Endodermal cell (in vitro differentiated cells): Measurements from ENCODE around the gene ZNF562. TPM values are rescaled to one million over a fixed set of nuclear protein-coding genes. Genes with fewer than 3 reads are reported as not detected.
"Not testable (repeated sequence)": the region's sequence is repeated elsewhere in the genome, so short reads cannot be mapped to it uniquely, and the experiment has no call there.

ENCODE experiments used
- DNase-seq: peaks from one replicate; pipeline ENCODE4 v3.0.0-alpha.2; 2017
- H3K27ac ChIP-seq: 2 replicates; pipeline ENCODE4 v1.5.1; 2013; ENCODE audit warnings: mild to moderate bottlenecking, low read depth, low read length, moderate library complexity
- H3K27me3 ChIP-seq: 2 replicates; pipeline ENCODE4 v1.6.1; 2013; ENCODE audit warnings: mild to moderate bottlenecking, low read length, moderate library complexity; ENCODE audit not compliant: insufficient read depth, control insufficient read depth, poor library complexity, severe bottlenecking
- H3K36me3 ChIP-seq: 2 replicates; pipeline ENCODE4 v1.7.0; 2013; ENCODE audit warnings: mild to moderate bottlenecking, low read length, moderate library complexity; ENCODE audit not compliant: control insufficient read depth, insufficient read depth
- H3K4me1 ChIP-seq: one replicate; pipeline ENCODE4 v1.7.0; 2013; ENCODE audit warnings: low read length; ENCODE audit not compliant: control insufficient read depth, insufficient read depth
- H3K4me3 ChIP-seq: 2 replicates; pipeline ENCODE4 v1.5.1; 2013; ENCODE audit warnings: mild to moderate bottlenecking, low read length, moderate library complexity
- H3K9ac ChIP-seq: 2 replicates; pipeline ENCODE4 v1.6.1; 2013; ENCODE audit warnings: mild to moderate bottlenecking, low read length, moderate library complexity; ENCODE audit not compliant: poor library complexity, severe bottlenecking; ENCODE audit errors: extremely low read depth
- H3K9me3 ChIP-seq: 2 replicates; pipeline ENCODE4 v1.6.1; 2013; ENCODE audit warnings: mild to moderate bottlenecking, low read length, moderate library complexity; ENCODE audit not compliant: control insufficient read depth
- H3K27ac Mint-ChIP-seq: 2 replicates; pipeline ENCODE4 v1.8.0; 2020; ENCODE audit warnings: mixed read lengths
- H3K27me3 Mint-ChIP-seq: 2 replicates; pipeline ENCODE4 v1.8.0; 2021; ENCODE audit warnings: mild to moderate bottlenecking, mixed read lengths; ENCODE audit not compliant: insufficient read depth
- H3K36me3 Mint-ChIP-seq: 2 replicates; pipeline ENCODE4 v1.8.0; 2020; ENCODE audit warnings: low read depth, mixed read lengths
- H3K4me1 Mint-ChIP-seq: 2 replicates; pipeline ENCODE4 v1.8.0; 2020; ENCODE audit warnings: mixed read lengths
- H3K4me3 Mint-ChIP-seq: 2 replicates; pipeline ENCODE4 v1.8.0; 2020; ENCODE audit warnings: mild to moderate bottlenecking, moderate library complexity, mixed read lengths
- H3K9me3 Mint-ChIP-seq: 2 replicates; pipeline ENCODE4 v1.8.0; 2020; ENCODE audit warnings: mild to moderate bottlenecking, mixed read lengths
- WGBS, 2 experiments: methylation state at CpG; one replicate each; pipeline versions ENCODE4 v1.1.5 to v1.1.7; 2013; ENCODE audit warnings: missing lambda C conversion rate in 2 of 2, mixed read lengths in 1 of 2; ENCODE audit not compliant: insufficient coverage in 1 of 2, insufficient read length in 1 of 2; 5-methylcytosine and 5-hydroxymethylcytosine counted together
- total RNA-seq, 2 donors: library from RNA; stranded (reverse); fragmentation: NEBNext Ultra II Directional in 1 of 2; extraction: Animal tissue kit (Norgen Biotek cat#: 25700) in 1 of 2; gene quantifications; 2 replicates in 1 of 2; 3 replicates in 1 of 2; pipeline ENCODE4 v1.2.1, GENCODE V29; 2021
- TF ChIP-seq, protein P1 (sequence below): fragments of 200-600 bp; sonication (generic); conservative IDR thresholded peaks from 2 replicates; pipeline ENCODE4 v1.5.0; 2021; ENCODE audit warnings: antibody characterized with exemption, mild to moderate bottlenecking

ZNF562 gene
- total RNA-seq, 2 donors from 2014 or later, result 1.9 to 15.5 TPM

DNA sequence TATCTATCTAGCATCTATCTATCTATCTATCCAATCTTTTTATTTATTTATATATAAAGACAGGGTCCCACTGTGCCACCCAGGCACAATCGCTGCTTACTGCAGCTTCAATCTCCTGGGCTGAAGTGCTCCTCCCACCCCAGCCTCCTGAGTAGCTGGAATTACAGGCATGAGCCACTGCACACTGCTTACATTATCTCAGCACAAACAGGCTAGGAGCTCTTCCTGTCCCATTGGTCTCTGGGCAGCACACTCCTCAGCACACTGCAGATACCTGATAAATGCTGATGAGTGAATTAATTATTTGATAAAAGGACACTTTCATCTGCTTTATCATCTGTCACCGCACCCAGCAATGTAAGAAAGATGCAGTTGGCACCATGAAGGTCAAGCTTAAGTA is 16.1 kb downstream of the ZNF562 start:
- peaks cover 52% of the 10 kb centered on the region for H3K36me3 Mint-ChIP-seq
- Histone ChIP-seq H3K9ac (no peak overlapping the region), H3K4me3 (no peak overlapping the region), H3K9me3 (peaks cover 41% of the 10 kb centered on the region), H3K36me3 (peaks cover 56% of the 10 kb centered on the region), H3K27ac (no peak overlapping the region), H3K4me1 (no peaks in the 10 kb centered on the region), H3K27me3 (no peaks in the 10 kb centered on the region)
- no peak for DNase-seq
- H3K4me3 Mint-ChIP-seq, result no peak overlapping the region
- WGBS, 2 experiments, result 91% methylated on average over 2 of the region's 2 CpGs; no CpG with 5 or more reads in 1 of the 2 experiments
- peaks cover 68% of the 10 kb centered on the region for H3K9me3 Mint-ChIP-seq
- H3K4me1 Mint-ChIP-seq, result no peaks in the 10 kb centered on the region
- no peak overlapping the region for H3K27ac Mint-ChIP-seq
- TF ChIP-seq, protein P1, sequence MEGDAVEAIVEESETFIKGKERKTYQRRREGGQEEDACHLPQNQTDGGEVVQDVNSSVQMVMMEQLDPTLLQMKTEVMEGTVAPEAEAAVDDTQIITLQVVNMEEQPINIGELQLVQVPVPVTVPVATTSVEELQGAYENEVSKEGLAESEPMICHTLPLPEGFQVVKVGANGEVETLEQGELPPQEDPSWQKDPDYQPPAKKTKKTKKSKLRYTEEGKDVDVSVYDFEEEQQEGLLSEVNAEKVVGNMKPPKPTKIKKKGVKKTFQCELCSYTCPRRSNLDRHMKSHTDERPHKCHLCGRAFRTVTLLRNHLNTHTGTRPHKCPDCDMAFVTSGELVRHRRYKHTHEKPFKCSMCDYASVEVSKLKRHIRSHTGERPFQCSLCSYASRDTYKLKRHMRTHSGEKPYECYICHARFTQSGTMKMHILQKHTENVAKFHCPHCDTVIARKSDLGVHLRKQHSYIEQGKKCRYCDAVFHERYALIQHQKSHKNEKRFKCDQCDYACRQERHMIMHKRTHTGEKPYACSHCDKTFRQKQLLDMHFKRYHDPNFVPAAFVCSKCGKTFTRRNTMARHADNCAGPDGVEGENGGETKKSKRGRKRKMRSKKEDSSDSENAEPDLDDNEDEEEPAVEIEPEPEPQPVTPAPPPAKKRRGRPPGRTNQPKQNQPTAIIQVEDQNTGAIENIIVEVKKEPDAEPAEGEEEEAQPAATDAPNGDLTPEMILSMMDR, result no peak
- H3K27me3 Mint-ChIP-seq, result no peaks in the 10 kb centered on the region

DNA sequence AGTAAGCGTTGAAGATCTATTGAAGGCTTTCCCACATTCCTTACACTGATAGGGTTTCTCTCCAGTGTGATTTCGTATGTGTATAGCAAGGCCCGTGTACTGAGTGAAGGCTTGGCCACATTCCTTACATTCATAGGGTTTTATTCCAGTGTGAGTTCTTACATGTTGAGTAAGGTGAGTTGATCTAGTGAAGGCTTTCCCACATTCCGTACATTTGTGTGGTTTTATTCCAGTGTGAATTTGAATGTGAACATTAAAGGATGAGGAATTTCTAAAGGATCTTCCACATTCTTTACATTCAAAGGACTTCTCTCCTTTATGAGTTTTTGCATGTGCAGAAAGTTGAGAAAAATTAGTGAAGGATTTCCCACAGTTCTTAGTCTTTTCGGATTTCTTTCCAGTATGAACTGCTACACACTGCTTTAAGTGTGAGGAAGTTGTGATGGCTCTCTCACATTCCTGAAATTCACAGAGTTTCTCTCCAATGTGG is 21.8 kb downstream of the ZNF562 start:
- not testable (repeated sequence) for H3K27ac Mint-ChIP-seq, H3K4me1 Mint-ChIP-seq, H3K4me1 ChIP-seq, H3K9ac ChIP-seq, H3K27me3 ChIP-seq, H3K4me3 Mint-ChIP-seq, DNase-seq, H3K27ac ChIP-seq, H3K27me3 Mint-ChIP-seq
- Histone ChIP-seq H3K9me3 (peaks cover 94% of the 10 kb centered on the region), H3K36me3 (peaks cover 98% of the 10 kb centered on the region), H3K4me3 (peak overlapping the region; percentile 69)
- Mint-ChIP-seq H3K9me3 (peaks cover 95% of the 10 kb centered on the region), H3K36me3 (peaks cover 90% of the 10 kb centered on the region)
- 100% methylated on average over 1 to 2 of the region's 5 CpGs for WGBS, 2 experiments

- 100% methylated on average over 3 of the region's 3 CpGs; no CpG with 5 or more reads in 1 of the 2 experiments for WGBS, 2 experiments
- H3K27me3 Mint-ChIP-seq, H3K4me1 ChIP-seq, DNase-seq, H3K27me3 ChIP-seq, H3K27ac ChIP-seq, H3K4me1 Mint-ChIP-seq, H3K9ac ChIP-seq, H3K4me3 Mint-ChIP-seq, H3K27ac Mint-ChIP-seq: not testable (repeated sequence)
- H3K36me3 ChIP-seq, result peaks cover 96% of the 10 kb centered on the region
- H3K9me3 Mint-ChIP-seq, result peaks cover 88% of the 10 kb centered on the region
- peaks cover 81% of the 10 kb centered on the region for H3K9me3 ChIP-seq
- H3K4me3 ChIP-seq, result peak overlapping the region; percentile 69
- peaks cover 88% of the 10 kb centered on the region for H3K36me3 Mint-ChIP-seq
These were observed 23.4 kb downstream of the ZNF562 start for GRCh38 chr19:9651464-9651863.

DNA sequence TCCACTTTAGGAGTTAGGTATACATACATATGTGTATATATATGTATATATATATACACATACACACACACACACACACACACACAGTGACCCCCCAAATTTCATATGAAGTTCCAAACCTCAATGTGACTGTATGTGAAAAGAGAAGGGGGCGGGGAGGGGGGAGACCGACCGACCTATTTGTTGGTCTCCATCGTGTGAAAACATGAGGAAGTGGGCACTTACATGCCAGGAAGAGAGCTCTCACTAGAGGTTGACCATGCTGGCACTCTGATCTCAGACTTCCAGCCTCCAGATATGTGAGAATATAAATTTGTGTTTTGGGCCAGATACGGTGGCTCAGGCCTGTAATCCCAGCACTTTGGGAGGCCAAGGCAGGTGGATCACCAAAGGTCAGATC is 24.6 kb downstream of the ZNF562 start:
- peaks cover 71% of the 10 kb centered on the region for H3K9me3 ChIP-seq
- H3K27ac Mint-ChIP-seq, result no peak overlapping the region
- H3K27ac ChIP-seq, result no peak overlapping the region

More for the DNA sequence above, 24.6 kb downstream of the ZNF562 start:
- no peaks in the 10 kb centered on the region for H3K27me3 Mint-ChIP-seq
- H3K4me1 Mint-ChIP-seq, result no peaks in the 10 kb centered on the region
- no peak overlapping the region for H3K9ac ChIP-seq
- peaks cover 85% of the 10 kb centered on the region for H3K36me3 ChIP-seq
- no peak overlapping the region for H3K4me3 Mint-ChIP-seq
- no peaks in the 10 kb centered on the region for H3K27me3 ChIP-seq
- peaks cover 82% of the 10 kb centered on the region for H3K9me3 Mint-ChIP-seq
- peaks cover 86% of the 10 kb centered on the region for H3K36me3 Mint-ChIP-seq
- no peak for DNase-seq
- TF ChIP-seq, protein P1, result no peak
- H3K4me3 ChIP-seq, result no peak overlapping the region
- no peaks in the 10 kb centered on the region for H3K4me1 ChIP-seq
- WGBS, 2 experiments, result 90 to 97% methylated on average over 3 to 5 of the region's 5 CpGs
